ENCODE measurements around the gene OR10AD1.

Gene OR10AD1

DNA sequence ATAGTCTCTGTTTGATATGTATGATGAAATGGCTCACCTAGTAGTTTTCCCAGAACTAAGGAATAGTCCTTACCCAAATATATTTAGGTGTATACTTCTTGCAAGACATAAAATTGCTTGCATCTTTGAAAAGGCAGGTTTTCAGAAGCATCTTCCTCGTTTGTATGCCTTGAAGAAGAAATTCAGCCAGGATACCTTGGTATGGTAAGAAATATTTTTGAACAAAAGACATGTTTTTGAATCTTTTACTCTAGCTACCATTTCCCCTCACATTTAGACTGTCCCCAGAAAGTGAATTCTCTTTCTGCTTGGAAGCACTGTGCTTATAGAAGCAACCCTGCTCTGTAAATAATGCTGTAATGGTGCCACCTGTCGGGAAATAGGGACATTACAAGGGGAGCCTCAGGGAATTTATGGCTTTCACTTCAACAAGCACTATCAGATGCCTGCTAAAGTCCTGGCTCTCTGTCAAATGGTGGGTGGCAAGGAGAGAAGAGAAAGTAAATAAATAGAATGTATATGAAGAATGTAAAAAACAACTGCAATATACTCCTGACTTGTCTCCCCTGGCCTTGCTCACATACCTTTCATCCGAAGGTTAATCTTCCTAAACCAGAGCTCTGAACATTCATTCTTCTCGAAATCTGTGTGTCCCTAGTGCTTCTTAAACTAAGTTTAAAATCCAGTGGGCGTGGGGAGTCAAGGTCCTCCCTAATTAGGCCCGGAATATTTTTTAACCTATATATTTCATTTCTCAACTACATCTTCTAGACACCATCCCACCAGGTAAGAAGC, 13.6 kb downstream of the OR10AD1 start:
- DNase-seq, result peak; percentile 78

DNA sequence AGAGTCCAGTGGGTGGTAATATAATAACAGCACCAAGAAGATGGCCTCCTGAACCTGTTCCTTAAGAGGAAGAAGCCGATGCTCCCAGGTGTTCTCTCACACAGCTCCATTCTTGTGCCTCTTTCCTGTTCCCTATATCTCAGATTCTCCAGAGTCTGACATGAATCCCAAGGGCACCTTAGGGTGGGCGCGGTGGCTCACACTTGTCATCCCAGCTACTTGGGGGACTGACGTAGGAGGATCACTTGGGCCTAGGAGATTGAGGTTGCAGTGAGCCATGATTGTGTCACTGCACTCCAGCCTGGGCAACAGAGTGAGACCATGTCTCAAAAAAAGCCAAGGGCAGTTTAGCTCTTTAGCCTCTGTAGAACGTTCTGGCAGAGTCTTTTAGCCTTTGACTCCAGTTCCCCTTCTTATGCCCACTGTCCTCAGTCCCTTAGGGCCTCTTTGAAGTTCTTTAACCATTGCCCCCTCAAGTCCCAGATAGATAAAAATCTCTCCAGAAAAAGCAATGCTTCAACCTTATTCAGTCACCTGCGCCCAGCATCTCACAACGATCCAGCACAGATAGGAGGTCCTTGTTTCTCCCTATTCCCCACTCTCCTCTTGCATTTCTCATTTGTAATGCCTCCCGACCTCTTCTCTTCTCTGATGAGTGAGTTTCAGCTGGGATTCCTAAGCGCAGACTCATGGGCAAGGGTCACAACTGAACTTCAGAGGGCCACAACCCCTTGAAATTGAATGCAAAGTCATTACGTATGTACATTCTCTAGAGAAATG, 15.0 kb downstream of the OR10AD1 start:
- no peak for DNase-seq

DNA sequence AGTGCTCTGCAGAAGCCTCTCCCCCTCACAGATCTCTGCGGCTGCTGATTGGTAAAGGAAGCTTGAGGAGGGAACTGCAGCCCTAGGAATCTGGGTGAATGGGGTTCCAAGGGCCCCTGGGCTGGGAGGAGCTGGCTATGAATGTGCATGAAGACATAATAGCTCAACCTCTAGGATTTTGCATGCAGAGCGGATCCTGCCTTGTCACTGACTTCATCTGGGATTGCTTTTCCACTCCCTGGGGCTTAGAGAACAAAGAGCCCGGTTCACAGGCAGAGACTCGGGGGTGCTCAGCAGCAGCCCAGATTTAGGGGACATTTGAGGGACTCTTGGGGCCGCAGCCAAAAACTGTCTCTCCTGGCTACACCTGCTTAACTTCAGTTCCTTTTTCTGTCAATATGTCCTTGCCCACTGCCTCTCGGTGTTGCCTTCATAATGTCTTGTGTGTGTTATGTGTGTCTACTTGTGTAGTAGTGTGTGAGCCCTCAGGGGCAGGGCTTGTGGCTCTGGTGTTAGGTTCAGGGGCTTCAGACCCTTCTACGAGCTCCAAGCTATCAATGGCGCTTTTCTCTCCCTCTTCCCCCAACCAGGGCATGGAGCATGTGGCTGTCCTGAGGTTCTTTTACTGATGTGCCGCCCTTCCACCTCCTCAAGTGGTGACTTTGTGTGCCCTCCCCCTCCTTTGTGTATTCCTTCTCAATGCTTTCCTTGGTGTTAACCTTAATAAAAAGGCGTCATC, 17.7 kb downstream of the OR10AD1 start:
- DNase-seq, result no peak

DNA sequence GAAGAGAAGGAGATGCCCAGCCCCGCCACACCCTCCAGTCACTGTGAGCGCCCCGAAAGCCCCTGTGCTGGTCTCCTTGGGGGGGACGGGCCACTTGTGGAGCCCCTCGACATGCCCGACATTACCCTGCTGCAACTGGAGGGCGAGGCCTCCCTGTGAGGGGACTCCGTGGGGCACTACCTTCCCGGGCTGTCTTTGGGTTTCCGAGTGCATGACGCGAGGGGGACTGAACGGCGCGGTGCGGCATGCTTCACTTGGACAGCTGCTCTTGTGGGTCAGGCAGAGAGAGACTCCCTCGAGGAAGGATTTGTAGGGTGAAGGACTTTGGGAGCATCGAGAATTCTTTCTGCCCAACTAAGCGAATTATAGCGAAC, 18.6 kb downstream of the OR10AD1 start:
- no peak for DNase-seq

DNA sequence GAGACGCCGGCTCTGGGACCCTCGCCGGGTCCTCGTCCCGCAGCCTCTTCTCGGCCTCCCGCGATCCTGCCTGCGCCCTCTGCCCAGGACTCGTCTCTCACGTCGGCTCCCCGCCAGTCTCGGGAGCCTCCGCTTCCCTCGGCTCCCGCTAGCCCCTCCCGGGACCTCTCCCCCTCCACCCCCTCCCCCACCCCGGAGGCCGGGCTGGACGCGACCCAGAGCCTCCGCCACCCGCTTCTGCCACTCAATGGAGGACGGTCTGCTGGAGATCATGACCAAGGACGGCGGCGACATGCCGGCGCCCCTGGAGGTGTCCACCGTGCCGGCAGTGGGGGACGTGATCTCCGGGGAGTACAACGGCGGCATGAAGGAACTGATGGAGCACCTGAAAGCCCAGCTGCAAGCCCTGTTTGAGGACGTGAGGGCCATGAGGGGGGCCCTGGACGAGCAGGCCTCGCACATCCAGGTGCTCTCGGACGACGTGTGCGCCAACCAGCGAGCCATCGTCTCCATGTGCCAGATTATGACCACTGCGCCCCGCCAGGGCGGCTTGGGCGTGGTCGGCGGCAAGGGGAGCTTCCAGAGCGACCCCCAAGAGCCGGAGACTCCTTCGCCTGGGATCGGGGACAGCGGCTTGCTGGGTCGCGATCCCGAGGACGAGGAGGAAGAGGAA, 19.1 kb downstream of the OR10AD1 start:
- DNase-seq, result no peak

DNA sequence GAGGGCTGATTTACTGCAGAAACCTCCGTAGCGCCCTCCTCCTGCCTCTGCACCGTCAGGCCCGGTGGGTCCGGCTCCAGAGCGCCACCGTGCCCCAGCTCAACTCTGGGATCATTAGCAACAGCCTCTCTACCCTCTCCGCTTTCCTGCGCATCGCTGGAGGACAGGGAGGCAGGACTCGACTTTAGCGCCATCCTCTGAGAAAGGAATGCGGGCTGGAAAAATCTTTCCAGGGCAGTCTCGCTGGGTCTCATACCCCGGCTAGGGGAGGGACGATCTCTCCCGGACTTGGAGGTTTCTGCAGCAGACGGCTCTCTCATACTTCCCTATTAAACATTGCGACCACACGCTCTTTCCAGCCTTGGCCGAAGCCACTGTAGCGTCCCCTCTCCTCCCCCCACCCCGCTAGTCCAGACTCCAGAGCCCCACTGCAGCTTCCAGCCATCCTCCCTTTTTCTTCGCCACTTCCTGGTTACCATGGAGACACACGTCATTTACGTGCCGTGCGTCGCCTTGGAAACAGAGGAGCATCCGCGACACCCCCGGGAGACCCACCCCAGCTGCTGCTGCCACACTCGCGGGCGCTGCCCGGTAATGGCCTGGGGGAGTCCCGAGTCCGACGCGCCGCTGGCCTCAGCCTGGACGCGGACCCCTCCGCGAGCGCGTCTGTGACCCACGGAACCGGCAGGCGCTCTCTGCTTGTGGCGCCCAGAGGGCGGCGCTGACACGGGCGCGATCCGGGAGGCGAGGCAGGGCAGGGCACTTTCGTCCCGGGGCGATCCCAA, 19.8 kb downstream of the OR10AD1 start, which contains the start of gene CCDC184:
TSS of gene CCDC184 (plus strand) at position 554 of the 785 bp plus-strand sequence. CDS start 479 bp downstream, outside the sequence.
- peak; percentile 82 for DNase-seq

DNA sequence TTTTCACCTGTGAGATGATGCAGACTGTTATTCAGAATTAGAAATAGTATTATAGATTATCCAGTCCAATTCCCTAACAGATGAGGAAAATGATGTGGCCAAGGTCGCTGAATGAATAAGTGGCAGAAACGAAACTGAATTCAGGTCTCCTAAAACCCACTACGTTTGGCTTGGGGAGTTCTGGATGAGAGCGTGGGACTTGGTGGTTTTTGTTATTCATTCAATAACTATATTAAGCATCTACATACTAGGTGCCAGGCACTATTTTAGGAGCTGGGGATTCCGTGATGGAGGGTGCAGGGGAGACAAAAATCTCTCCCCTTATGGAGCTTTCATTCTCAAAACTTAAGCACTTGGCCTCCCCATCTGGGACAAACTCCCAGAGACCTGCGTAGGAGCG, 20.5 kb downstream of the OR10AD1 start:
- no peak for DNase-seq

DNA sequence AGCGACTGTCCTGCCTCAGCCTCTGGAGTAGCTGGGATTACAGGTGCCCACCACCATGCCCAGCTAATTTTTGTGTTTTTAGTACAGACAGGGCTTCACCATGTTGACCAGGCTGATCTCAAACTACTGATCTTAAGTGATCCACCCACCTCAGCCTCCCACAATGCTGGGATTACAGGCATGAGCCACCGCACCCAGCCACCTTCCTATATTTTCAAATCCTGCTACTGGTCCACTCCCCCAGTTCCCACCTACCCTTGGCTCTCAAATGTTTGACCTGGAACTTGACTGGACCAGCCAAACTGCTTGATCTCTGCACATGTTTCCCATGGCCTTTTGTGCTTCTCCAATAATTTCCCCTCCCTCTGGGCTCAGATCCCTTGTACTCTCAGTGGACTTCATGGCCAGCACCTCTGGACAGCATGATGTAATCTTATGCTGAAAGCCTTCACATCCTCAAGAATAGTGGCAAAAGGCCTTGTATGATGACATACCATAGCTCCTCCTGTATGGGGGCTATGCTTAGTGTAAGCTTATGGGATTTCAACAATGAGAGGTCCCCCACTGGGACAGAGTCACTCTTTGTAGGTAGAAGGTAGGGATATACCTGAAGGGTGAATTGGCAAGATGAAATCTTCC, 22.1 kb downstream of the OR10AD1 start:
- no peak for DNase-seq

DNA sequence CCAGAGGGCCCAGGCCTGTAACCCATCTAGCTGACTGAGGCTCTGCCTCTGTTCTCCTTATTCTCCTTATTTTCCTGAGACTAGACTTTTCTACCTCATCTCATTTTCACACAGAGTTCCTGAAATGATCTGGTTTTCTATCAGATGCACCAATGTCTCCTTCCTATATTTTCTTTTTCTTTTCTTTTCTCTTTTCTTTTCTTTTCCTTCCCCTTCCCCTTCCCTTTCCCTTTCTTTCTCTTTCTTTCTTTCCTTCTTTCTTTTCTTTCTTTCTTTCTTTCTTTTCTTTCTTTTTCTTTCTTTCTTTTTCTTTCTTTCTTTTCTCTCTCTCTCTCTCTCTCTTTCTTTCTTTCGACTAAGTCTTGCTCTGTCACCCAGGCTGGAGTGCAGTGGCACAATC, 22.7 kb downstream of the OR10AD1 start:
- no peak for DNase-seq

DNA sequence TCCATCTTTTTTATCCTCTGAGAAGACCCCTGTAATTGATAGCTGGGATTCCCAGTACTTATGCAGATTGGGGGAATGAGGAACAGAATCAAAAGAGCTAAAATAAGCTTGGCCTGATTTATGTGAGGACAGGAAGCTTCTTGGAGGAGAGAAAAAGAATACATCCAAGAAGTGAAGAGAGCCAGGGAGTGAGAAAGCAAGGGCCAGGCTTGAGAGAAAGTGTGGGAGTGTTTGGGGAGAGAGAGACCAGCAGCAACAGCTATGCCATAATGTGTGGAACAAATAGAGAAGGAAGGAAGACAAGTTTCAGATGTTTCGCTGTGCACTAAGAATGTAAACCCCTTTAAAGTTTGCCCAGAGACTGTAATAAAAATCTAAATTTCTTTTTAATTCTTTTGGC, 23.6 kb downstream of the OR10AD1 start:
- DNase-seq, result no peak

DNA sequence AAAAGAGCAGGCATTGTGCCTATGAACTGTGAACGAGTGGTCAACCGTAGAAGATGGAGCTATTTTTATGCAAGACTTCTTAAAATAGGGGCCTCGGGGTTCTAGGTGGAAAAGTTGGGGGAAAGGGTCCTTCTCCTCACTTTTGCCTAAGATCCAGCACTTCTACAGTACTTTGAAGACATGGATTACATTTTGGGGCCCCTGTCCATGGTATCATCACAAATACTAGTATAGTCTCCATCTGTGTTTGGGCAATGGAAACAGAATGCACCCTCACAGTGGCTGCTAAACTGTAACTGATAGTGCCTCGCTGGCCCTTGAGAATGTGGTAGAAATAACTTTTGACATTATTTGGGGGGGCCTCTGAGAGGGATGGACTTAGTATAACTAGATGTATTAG, 25.1 kb downstream of the OR10AD1 start:
- no peak for DNase-seq

DNA sequence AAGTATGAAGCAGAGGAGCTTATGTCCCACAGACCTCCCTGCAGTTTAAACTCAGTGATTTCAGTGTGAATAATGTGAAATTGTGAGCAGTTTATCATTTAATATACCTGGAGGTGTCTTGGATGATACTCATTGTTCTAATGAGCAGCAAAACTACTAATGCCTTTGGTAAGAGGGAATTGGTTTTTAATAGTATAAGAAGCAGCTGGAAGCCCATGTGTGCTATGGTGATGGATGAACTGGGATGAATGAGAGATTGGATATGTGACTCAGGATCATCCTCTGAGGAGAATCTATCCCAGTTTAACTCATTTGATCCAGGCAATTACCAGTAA, 26.7 kb downstream of the OR10AD1 start:
- DNase-seq, result no peak

DNA sequence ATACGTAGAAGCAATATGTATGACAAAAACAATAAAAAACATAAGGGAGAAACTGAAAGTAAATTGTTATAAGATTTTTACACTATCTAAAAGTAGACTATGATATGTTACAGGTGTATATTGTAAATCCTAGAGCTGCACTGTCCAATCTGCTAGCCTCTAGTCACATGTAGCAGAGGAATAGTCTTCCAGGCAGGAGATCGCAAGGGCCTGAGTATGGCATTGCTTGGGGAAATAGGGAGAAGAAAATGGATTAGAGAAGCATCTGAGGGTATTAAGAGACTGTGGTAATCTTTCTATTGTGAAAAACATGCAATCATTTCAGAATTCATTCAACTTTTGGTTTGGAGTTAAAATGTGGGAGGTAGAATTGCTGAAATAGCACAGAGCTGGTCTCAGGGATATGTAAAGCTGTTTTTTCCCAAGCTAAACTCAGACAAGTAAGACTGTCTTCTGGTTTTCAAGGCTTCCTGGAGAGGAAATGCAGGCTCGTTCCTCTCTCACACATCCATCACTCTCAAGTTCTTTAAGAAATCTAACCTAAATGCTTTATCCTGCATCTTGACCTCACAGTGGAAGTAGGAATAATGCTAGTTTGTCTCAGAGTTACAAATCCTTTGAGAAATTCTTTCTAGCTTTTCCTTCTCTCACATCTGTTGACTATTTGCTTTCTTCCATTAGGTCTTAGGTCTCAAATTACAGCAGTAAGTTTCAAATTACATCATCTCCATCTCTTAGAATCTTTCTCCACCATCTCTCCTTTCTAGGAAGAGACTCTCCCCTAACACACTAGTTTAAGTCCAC, 27.3 kb downstream of the OR10AD1 start:
- DNase-seq, result no peak

DNA sequence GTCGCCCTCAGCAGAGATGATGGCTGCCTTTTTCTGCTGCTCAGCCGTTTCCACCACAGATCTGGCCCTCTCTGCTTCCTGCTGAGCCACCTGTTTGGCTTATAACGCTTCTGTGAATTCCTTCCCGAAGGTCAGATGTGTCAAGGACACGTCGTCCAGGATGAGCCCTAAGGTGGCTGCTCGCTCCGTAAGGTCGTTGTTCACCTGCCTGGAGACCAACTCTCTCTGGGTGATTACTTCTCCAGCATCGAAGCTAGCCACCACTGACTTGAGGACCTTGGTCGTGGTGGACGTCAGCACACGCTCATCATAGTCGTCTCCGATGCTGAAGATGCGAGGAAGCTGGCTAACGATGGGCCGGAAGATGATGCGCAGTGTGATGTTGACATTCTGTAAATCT, 34.1 kb downstream of the OR10AD1 start:
- no peak for DNase-seq

DNA sequence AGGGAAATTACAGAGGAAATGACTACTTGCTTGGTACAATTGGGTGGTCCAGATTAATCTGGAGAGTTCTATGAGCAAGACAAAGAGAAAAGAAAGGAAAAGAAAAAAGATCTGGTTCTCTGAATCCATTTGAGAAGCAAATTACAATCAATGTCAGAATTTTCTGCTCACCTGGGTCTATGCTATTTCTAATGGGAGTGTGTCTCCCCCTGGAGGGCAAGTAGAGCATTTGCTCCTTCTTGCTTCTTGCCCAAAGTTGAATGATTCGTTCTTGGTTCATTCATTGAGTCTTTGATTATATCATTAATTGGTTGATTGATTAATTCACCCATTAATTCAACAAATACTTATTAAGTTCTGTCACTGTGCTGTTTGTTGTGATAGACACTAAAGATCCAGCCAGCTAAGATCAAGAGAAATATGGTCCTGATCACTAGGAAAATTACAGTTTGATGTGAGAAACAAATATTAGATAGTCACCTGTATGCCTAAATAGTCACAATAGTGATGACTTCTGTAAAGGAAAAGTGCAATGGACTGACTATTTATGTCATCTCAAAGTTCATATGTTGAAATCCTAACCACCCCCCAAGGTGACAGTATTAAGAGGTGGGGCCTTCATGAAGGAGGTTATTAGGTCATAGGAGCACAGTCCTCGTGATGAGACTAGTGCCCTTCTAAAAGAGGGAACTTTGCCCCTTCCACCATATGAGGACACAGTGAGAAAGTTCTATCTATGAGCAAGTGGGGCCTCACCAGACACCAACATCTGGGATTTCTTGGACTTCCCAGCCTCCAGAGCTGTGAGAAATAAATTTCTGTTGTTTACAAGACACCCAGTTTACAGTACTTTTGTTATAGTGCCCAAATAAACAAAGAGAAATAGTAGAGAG, 37.8 kb downstream of the OR10AD1 start:
- DNase-seq, result peak; percentile 72

DNA sequence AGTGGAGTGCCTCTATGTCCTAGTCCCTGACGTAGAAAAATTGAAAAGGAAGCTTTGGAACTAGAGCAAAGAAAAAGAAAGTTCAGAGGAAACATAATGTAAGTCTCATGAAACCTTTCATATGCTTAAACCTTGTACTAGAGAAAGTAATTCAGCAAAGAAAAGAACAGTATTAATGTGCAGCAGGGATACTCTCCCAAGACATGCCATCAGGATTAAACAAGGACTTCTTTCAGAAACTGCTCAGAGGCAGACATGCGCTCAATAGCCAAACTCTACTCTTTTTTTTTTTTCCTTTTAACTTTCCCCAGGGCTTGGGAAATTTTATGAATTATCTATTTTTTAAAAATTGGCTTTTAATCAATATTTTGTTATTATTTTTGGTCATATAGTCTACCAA, 38.6 kb downstream of the OR10AD1 start:
- DNase-seq, result no peak

DNA sequence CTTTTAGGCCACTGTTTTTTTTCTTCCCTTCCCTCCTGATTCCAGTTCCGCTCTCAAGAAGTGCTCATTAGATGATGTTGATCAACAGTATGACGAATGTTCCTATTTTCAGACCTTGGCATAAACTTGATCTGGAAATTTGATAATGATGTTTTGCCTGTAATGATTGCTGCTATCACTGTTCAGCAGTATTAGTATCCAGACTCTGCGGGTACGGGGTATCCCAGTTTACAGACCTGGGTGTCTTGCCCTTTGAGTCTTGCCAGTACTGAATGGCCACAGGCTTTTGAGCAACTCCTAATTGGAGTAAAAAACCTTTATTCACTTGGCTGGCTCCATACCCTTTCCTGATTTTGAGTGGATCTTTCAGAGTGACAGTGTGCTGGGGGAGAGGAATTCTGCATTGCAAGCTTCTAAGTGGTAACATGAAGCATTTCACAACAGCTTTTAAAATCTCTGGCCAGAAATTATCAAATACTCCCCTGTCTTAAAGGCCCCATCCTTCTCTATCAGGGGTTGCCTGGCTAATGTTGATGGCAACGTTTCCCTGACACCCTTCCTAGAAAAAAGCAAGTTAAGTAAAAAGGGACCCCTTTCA, 39.8 kb downstream of the OR10AD1 start:
- DNase-seq, result no peak

DNA sequence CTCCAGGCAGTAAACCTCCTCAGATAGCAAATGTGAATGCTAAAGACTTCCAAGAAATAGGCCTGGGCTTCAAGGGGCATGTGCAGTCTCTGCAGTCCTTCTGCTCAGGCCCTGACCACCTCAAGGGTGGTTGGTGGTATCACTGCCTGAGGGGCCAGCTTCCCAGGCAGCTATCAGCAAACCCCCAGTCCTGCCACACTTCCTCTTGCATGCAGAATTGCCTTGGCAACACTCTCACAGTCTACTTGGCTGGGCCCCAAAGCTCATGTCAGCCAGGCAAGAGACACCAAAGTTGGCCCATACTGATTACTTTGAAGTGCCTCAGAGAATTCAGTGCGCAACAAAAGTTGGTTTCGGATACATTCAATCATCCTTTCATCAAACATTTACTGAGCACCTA, 42.3 kb downstream of the OR10AD1 start:
- no peak for DNase-seq

DNA sequence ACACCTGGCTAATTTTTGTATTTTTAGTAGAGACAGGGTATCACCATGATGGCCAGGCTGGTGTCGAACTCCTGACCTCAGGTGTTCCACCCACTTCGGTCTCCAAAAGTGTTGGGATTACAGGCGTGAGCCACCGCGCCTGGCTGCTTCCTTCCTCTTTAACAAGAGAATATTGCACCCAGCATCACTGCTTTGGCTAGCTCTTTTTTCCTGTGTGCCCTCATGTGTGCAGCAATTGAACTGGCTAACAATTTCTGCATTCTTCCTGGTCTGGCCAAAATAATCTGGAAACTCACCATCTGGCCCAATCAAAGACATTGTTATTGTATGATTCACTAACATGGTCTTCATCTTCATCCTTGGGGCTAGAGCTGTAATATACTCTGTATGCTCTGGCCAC, 43.0 kb downstream of the OR10AD1 start:
- no peak for DNase-seq

Data from activated CD4-positive, alpha-beta T cell treated with anti-CD3 and anti-CD28 coated beads, Interleukin-2, amount 50 U/mL, for 16 hours (primary cell).